Activated naive CD4-positive, alpha-beta T cell treated with anti-CD3 and anti-CD28 coated beads, Interleukin-2, amount 50 U/mL, for 24 hours (primary cell): Measurements from ENCODE around the gene ZNF622.
"Not testable (repeated sequence)": the region's sequence is repeated elsewhere in the genome, so short reads cannot be mapped to it uniquely, and the experiment has no call there.

Source experiments
- H3K27ac Mint-ChIP-seq: one replicate; pipeline ENCODE4 v1.8.0; 2021; ENCODE audit warnings: mild to moderate bottlenecking, mixed read lengths
- H3K27me3 Mint-ChIP-seq: one replicate; pipeline ENCODE4 v1.8.0; 2021; ENCODE audit warnings: mixed read lengths
- H3K36me3 Mint-ChIP-seq: one replicate; pipeline ENCODE4 v1.8.0; 2021; ENCODE audit warnings: mixed read lengths
- H3K4me1 Mint-ChIP-seq: one replicate; pipeline ENCODE4 v1.8.0; 2021; ENCODE audit warnings: mixed read lengths
- H3K4me3 Mint-ChIP-seq: one replicate; pipeline ENCODE4 v1.8.0; 2021; ENCODE audit warnings: mild to moderate bottlenecking, mixed read lengths
- H3K9me3 Mint-ChIP-seq: one replicate; pipeline ENCODE4 v1.8.0; 2021; ENCODE audit warnings: mixed read lengths

ZNF622 gene

GRCh38 chr5:16459451-16459850 lies 6.1 kb downstream of the ZNF622 start:
- peak overlapping the region; percentile 72 for H3K4me3 Mint-ChIP-seq
- H3K27me3 Mint-ChIP-seq, result no peaks in the 10 kb centered on the region
- peaks cover 30% of the 10 kb centered on the region for H3K36me3 Mint-ChIP-seq
- no peaks in the 10 kb centered on the region for H3K9me3 Mint-ChIP-seq
- peaks cover 91% of the 10 kb centered on the region for H3K4me1 Mint-ChIP-seq
- peak overlapping the region; percentile 86 for H3K27ac Mint-ChIP-seq

GRCh38 chr5:16457853-16458252 lies 7.7 kb downstream of the ZNF622 start:
- Mint-ChIP-seq H3K27ac (peak overlapping the region; percentile 90), H3K4me3 (peak overlapping the region; percentile 51), H3K9me3 (no peaks in the 10 kb centered on the region), H3K27me3 (no peaks in the 10 kb centered on the region), H3K36me3 (peaks cover 26% of the 10 kb centered on the region), H3K4me1 (peaks cover 82% of the 10 kb centered on the region)

GRCh38 chr5:16457451-16457850 lies 8.1 kb downstream of the ZNF622 start:
- H3K4me1 Mint-ChIP-seq, result peaks cover 81% of the 10 kb centered on the region
- H3K27me3 Mint-ChIP-seq, result no peaks in the 10 kb centered on the region
- H3K36me3 Mint-ChIP-seq, result peaks cover 26% of the 10 kb centered on the region
- H3K9me3 Mint-ChIP-seq, result no peaks in the 10 kb centered on the region
- H3K27ac Mint-ChIP-seq, result peak overlapping the region; percentile 90
- peak overlapping the region; percentile 51 for H3K4me3 Mint-ChIP-seq

- peaks cover 70% of the 10 kb centered on the region for H3K4me1 Mint-ChIP-seq
- H3K9me3 Mint-ChIP-seq, result no peaks in the 10 kb centered on the region
- H3K4me3 Mint-ChIP-seq, result peak overlapping the region; percentile 73
- peak overlapping the region; percentile 66 for H3K27ac Mint-ChIP-seq
- H3K27me3 Mint-ChIP-seq, result no peaks in the 10 kb centered on the region
- peaks cover 21% of the 10 kb centered on the region for H3K36me3 Mint-ChIP-seq
These were observed 9.3 kb downstream of the ZNF622 start for GRCh38 chr5:16456103-16456832.

GRCh38 chr5:16455668-16456067 lies 9.9 kb downstream of the ZNF622 start:
- peaks cover 64% of the 10 kb centered on the region for H3K4me1 Mint-ChIP-seq
- H3K27me3 Mint-ChIP-seq, result no peaks in the 10 kb centered on the region
- H3K9me3 Mint-ChIP-seq, result no peaks in the 10 kb centered on the region
- H3K27ac Mint-ChIP-seq, result peak overlapping the region; percentile 66
- peaks cover 17% of the 10 kb centered on the region for H3K36me3 Mint-ChIP-seq
- peak overlapping the region; percentile 73 for H3K4me3 Mint-ChIP-seq

GRCh38 chr5:16454686-16455085 lies 10.9 kb downstream of the ZNF622 start:
- peaks cover 16% of the 10 kb centered on the region for H3K36me3 Mint-ChIP-seq
- peaks cover 54% of the 10 kb centered on the region for H3K4me1 Mint-ChIP-seq
- no peaks in the 10 kb centered on the region for H3K9me3 Mint-ChIP-seq
- H3K27me3 Mint-ChIP-seq, result no peaks in the 10 kb centered on the region
- H3K4me3 Mint-ChIP-seq, result no peak overlapping the region
- H3K27ac Mint-ChIP-seq, result no peak overlapping the region

- H3K36me3 Mint-ChIP-seq, result peaks cover 14% of the 10 kb centered on the region
These were observed 12.0 kb downstream of the ZNF622 start for GRCh38 chr5:16453609-16454008.

GRCh38 chr5:16450163-16450562 lies 15.4 kb downstream of the ZNF622 start:
- Mint-ChIP-seq H3K36me3 (peaks cover 10% of the 10 kb centered on the region), H3K27ac (no peak overlapping the region), H3K27me3 (no peaks in the 10 kb centered on the region), H3K4me3 (no peak overlapping the region), H3K4me1 (peaks cover 14% of the 10 kb centered on the region), H3K9me3 (no peaks in the 10 kb centered on the region)

More at GRCh38 chr5:16453609-16454008, 12.0 kb downstream of the ZNF622 start:
- Mint-ChIP-seq H3K9me3 (no peaks in the 10 kb centered on the region), H3K27me3 (no peaks in the 10 kb centered on the region), H3K4me1 (peaks cover 45% of the 10 kb centered on the region), H3K27ac (no peak overlapping the region), H3K4me3 (no peak overlapping the region)

GRCh38 chr5:16446993-16447392 lies 18.6 kb downstream of the ZNF622 start:
- no peaks in the 10 kb centered on the region for H3K4me1 Mint-ChIP-seq
- H3K9me3 Mint-ChIP-seq, result no peaks in the 10 kb centered on the region
- no peaks in the 10 kb centered on the region for H3K27me3 Mint-ChIP-seq
- H3K27ac Mint-ChIP-seq, result no peak overlapping the region
- H3K36me3 Mint-ChIP-seq, result peaks cover 12% of the 10 kb centered on the region
- no peak overlapping the region for H3K4me3 Mint-ChIP-seq

- peaks cover 2% of the 10 kb centered on the region for H3K27me3 Mint-ChIP-seq
- no peaks in the 10 kb centered on the region for H3K9me3 Mint-ChIP-seq
- H3K27ac Mint-ChIP-seq, result no peak overlapping the region
- H3K4me3 Mint-ChIP-seq, result no peak overlapping the region
- H3K36me3 Mint-ChIP-seq, result peaks cover 3% of the 10 kb centered on the region
- no peaks in the 10 kb centered on the region for H3K4me1 Mint-ChIP-seq
These were observed 27.6 kb downstream of the ZNF622 start for GRCh38 chr5:16437977-16438376.

GRCh38 chr5:16436065-16436682 lies 29.4 kb downstream of the ZNF622 start:
- not testable (repeated sequence) for H3K27ac Mint-ChIP-seq, H3K4me1 Mint-ChIP-seq, H3K36me3 Mint-ChIP-seq, H3K9me3 Mint-ChIP-seq, H3K27me3 Mint-ChIP-seq, H3K4me3 Mint-ChIP-seq

GRCh38 chr5:16431490-16431889 lies 34.1 kb downstream of the ZNF622 start:
- no peak overlapping the region for H3K27ac Mint-ChIP-seq
- H3K4me1 Mint-ChIP-seq, result no peaks in the 10 kb centered on the region
- H3K36me3 Mint-ChIP-seq, result no peaks in the 10 kb centered on the region
- no peaks in the 10 kb centered on the region for H3K9me3 Mint-ChIP-seq
- H3K27me3 Mint-ChIP-seq, result peaks cover 3% of the 10 kb centered on the region
- no peak overlapping the region for H3K4me3 Mint-ChIP-seq

GRCh38 chr5:16430349-16431089 lies 35.1 kb downstream of the ZNF622 start:
- Mint-ChIP-seq H3K4me3 (no peak overlapping the region), H3K36me3 (no peaks in the 10 kb centered on the region), H3K27ac (no peak overlapping the region), H3K9me3 (no peaks in the 10 kb centered on the region), H3K4me1 (no peaks in the 10 kb centered on the region), H3K27me3 (peaks cover 3% of the 10 kb centered on the region)

GRCh38 chr5:16428359-16428758 lies 37.2 kb downstream of the ZNF622 start:
- Mint-ChIP-seq H3K4me3 (no peak overlapping the region), H3K4me1 (no peaks in the 10 kb centered on the region), H3K36me3 (no peaks in the 10 kb centered on the region), H3K9me3 (no peaks in the 10 kb centered on the region), H3K27ac (no peak overlapping the region), H3K27me3 (peaks cover 1% of the 10 kb centered on the region)

GRCh38 chr5:16427587-16427986 lies 38.0 kb downstream of the ZNF622 start:
- Mint-ChIP-seq H3K36me3 (peaks cover 2% of the 10 kb centered on the region), H3K9me3 (no peaks in the 10 kb centered on the region), H3K4me3 (no peak overlapping the region), H3K4me1 (no peaks in the 10 kb centered on the region), H3K27ac (no peak overlapping the region), H3K27me3 (peaks cover 5% of the 10 kb centered on the region)

GRCh38 chr5:16418471-16418922 lies 47.1 kb downstream of the ZNF622 start:
- Mint-ChIP-seq H3K27me3 (peaks cover 18% of the 10 kb centered on the region), H3K4me3 (no peak overlapping the region), H3K9me3 (no peaks in the 10 kb centered on the region), H3K4me1 (no peaks in the 10 kb centered on the region), H3K36me3 (peaks cover 2% of the 10 kb centered on the region), H3K27ac (no peak overlapping the region)
